ENCODE results near the gene GPHB5.

GRCh38 chr14:63287666-63288483, 30.9 kb downstream of the GPHB5 start:
- TF ChIP-seq POU6F1 (CRISPR knock-in tag; IDR thresholded peaks at IDR 0.05; ENCODE audit: borderline replicate concordance, low read depth) (no peak), ZFP30 (CRISPR knock-in tag; IDR thresholded peaks at IDR 0.05) (no peak), PPARA (CRISPR knock-in tag; IDR thresholded peaks at IDR 0.05; ENCODE audit: borderline replicate concordance) (no peak), PATZ1 (CRISPR knock-in tag; IDR thresholded peaks at IDR 0.05; ENCODE audit: borderline replicate concordance) (no peak), CSRNP3 (CRISPR knock-in tag; IDR thresholded peaks at IDR 0.05) (no peak), ZFP3 (CRISPR knock-in tag; IDR thresholded peaks at IDR 0.05) (no peak), BACH2 (CRISPR knock-in tag; IDR thresholded peaks at IDR 0.05; ENCODE audit: borderline replicate concordance) (no peak)

All from SK-N-SH treated with all-trans-retinoic acid at 6 μM for 48 hours (cell line).